ENCODE results near the gene ANO7.

ANO7 gene

GRCh38 chr2:241198381-241199279 lies 10.2 kb downstream of the ANO7 start:
- no peak overlapping the region for H3K4me3 ChIP-seq
- H3K36me3 ChIP-seq (ENCODE audit: insufficient read depth, low read length) = no peaks in the 10 kb centered on the region
- H3K27ac ChIP-seq = no peak overlapping the region
- no peak for TF ChIP-seq EZH2 (IDR thresholded peaks at IDR 0.05)
- no peak for TF ChIP-seq FOXP2 (optimal IDR thresholded peaks at IDR 0.05; ENCODE audit: control extremely low read depth, extremely low read length, insufficient read depth)
- TF ChIP-seq POLR2AphosphoS5 (IDR thresholded peaks at IDR 0.05; ENCODE audit: borderline replicate concordance, low read depth, low read length) = no peak
- H3K9me3 ChIP-seq (ENCODE audit: low read depth, low read length) = no peaks in the 10 kb centered on the region
- no peak for DNase-seq (ENCODE audit: low read depth, low spot score)
- H3K9ac ChIP-seq (ENCODE audit: insufficient read length) = no peak overlapping the region

GRCh38 chr2:241199286-241199685 lies 10.8 kb downstream of the ANO7 start:
- DNase-seq (ENCODE audit: low read depth, low spot score) = no peak
- H3K9ac ChIP-seq (ENCODE audit: insufficient read length) = no peak overlapping the region
- H3K27ac ChIP-seq = no peak overlapping the region
- H3K4me3 ChIP-seq = no peak overlapping the region
- no peaks in the 10 kb centered on the region for H3K36me3 ChIP-seq (ENCODE audit: insufficient read depth, low read length)
- TF ChIP-seq POLR2AphosphoS5 (IDR thresholded peaks at IDR 0.05; ENCODE audit: borderline replicate concordance, low read depth, low read length) = no peak
- TF ChIP-seq EZH2 (IDR thresholded peaks at IDR 0.05) = no peak
- no peak for TF ChIP-seq FOXP2 (optimal IDR thresholded peaks at IDR 0.05; ENCODE audit: control extremely low read depth, extremely low read length, insufficient read depth)
- no peaks in the 10 kb centered on the region for H3K9me3 ChIP-seq (ENCODE audit: low read depth, low read length)

GRCh38 chr2:241199897-241200821 lies 11.7 kb downstream of the ANO7 start:
- H3K9me3 ChIP-seq (ENCODE audit: low read depth, low read length) = no peaks in the 10 kb centered on the region
- H3K4me3 ChIP-seq = no peak overlapping the region
- H3K27ac ChIP-seq = no peak overlapping the region
- H3K9ac ChIP-seq (ENCODE audit: insufficient read length) = no peak overlapping the region
- no peak for TF ChIP-seq FOXP2 (optimal IDR thresholded peaks at IDR 0.05; ENCODE audit: control extremely low read depth, extremely low read length, insufficient read depth)
- TF ChIP-seq POLR2AphosphoS5 (IDR thresholded peaks at IDR 0.05; ENCODE audit: borderline replicate concordance, low read depth, low read length) = no peak
- no peak for TF ChIP-seq EZH2 (IDR thresholded peaks at IDR 0.05)
- no peak for DNase-seq (ENCODE audit: low read depth, low spot score)
- no peaks in the 10 kb centered on the region for H3K36me3 ChIP-seq (ENCODE audit: insufficient read depth, low read length)

GRCh38 chr2:241200822-241201395 lies 12.4 kb downstream of the ANO7 start:
- Histone ChIP-seq H3K4me3 (no peak overlapping the region), H3K9me3 (ENCODE audit: low read depth, low read length) (no peaks in the 10 kb centered on the region), H3K27ac (no peak overlapping the region), H3K9ac (ENCODE audit: insufficient read length) (no peak overlapping the region), H3K36me3 (ENCODE audit: insufficient read depth, low read length) (no peaks in the 10 kb centered on the region)
- no peak for DNase-seq (ENCODE audit: low read depth, low spot score)
- no peak for TF ChIP-seq EZH2 (IDR thresholded peaks at IDR 0.05)
- TF ChIP-seq POLR2AphosphoS5 (IDR thresholded peaks at IDR 0.05; ENCODE audit: borderline replicate concordance, low read depth, low read length) = no peak
- TF ChIP-seq FOXP2 (optimal IDR thresholded peaks at IDR 0.05; ENCODE audit: control extremely low read depth, extremely low read length, insufficient read depth) = no peak

GRCh38 chr2:241201445-241202267 lies 13.2 kb downstream of the ANO7 start:
- DNase-seq (ENCODE audit: low read depth, low spot score) = no peak
- H3K4me3 ChIP-seq = no peak overlapping the region
- TF ChIP-seq EZH2 (IDR thresholded peaks at IDR 0.05) (no peak), FOXP2 (optimal IDR thresholded peaks at IDR 0.05; ENCODE audit: control extremely low read depth, extremely low read length, insufficient read depth) (no peak), POLR2AphosphoS5 (IDR thresholded peaks at IDR 0.05; ENCODE audit: borderline replicate concordance, low read depth, low read length) (no peak)

GRCh38 chr2:241202268-241202585 lies 13.8 kb downstream of the ANO7 start:
- DNase-seq (ENCODE audit: low read depth, low spot score) = no peak
- H3K4me3 ChIP-seq = no peak overlapping the region
- H3K9ac ChIP-seq (ENCODE audit: insufficient read length) = no peak overlapping the region
- H3K27ac ChIP-seq = no peak overlapping the region
- no peaks in the 10 kb centered on the region for H3K36me3 ChIP-seq (ENCODE audit: insufficient read depth, low read length)
- TF ChIP-seq POLR2AphosphoS5 (IDR thresholded peaks at IDR 0.05; ENCODE audit: borderline replicate concordance, low read depth, low read length) (no peak), EZH2 (IDR thresholded peaks at IDR 0.05) (no peak), FOXP2 (optimal IDR thresholded peaks at IDR 0.05; ENCODE audit: control extremely low read depth, extremely low read length, insufficient read depth) (no peak)
- no peaks in the 10 kb centered on the region for H3K9me3 ChIP-seq (ENCODE audit: low read depth, low read length)

More at GRCh38 chr2:241201445-241202267, 13.2 kb downstream of the ANO7 start:
- H3K27ac ChIP-seq = no peak overlapping the region
- H3K36me3 ChIP-seq (ENCODE audit: insufficient read depth, low read length) = no peaks in the 10 kb centered on the region
- H3K9ac ChIP-seq (ENCODE audit: insufficient read length) = no peak overlapping the region
- H3K9me3 ChIP-seq (ENCODE audit: low read depth, low read length) = no peaks in the 10 kb centered on the region

GRCh38 chr2:241202681-241203080 lies 14.2 kb downstream of the ANO7 start:
- no peak overlapping the region for H3K9ac ChIP-seq (ENCODE audit: insufficient read length)
- no peak overlapping the region for H3K27ac ChIP-seq
- H3K36me3 ChIP-seq (ENCODE audit: insufficient read depth, low read length) = no peaks in the 10 kb centered on the region
- H3K9me3 ChIP-seq (ENCODE audit: low read depth, low read length) = no peaks in the 10 kb centered on the region
- no peak for DNase-seq (ENCODE audit: low read depth, low spot score)
- H3K4me3 ChIP-seq = no peak overlapping the region
- TF ChIP-seq FOXP2 (optimal IDR thresholded peaks at IDR 0.05; ENCODE audit: control extremely low read depth, extremely low read length, insufficient read depth) (no peak), EZH2 (IDR thresholded peaks at IDR 0.05) (no peak), POLR2AphosphoS5 (IDR thresholded peaks at IDR 0.05; ENCODE audit: borderline replicate concordance, low read depth, low read length) (no peak)

Measured in SK-N-MC (cell line).